Subcutaneous abdominal adipose tissue (tissue), 5 donors: ENCODE results near the gene ERMAP.
"Not testable (repeated sequence)": the region's sequence is repeated elsewhere in the genome, so short reads cannot be mapped to it uniquely, and the experiment has no call there.

Source experiments
- H3K27ac ChIP-seq: one replicate; pipeline ENCODE4 v1.7.0; 2013; ENCODE audit warnings: low read depth, mild to moderate bottlenecking, inconsistent platforms, low read length, moderate library complexity
- H3K27me3 ChIP-seq, 5 donors: one replicate each; pipeline ENCODE4 v1.7.0; 2013; ENCODE audit warnings: low read length in 5 of 5, inconsistent platforms in 1 of 5; ENCODE audit not compliant: control insufficient read depth in 5 of 5, insufficient read depth in 4 of 5
- H3K36me3 ChIP-seq, 5 donors: one replicate each; pipeline ENCODE4 v1.7.0; 2013; ENCODE audit warnings: low read length in 5 of 5; ENCODE audit not compliant: control insufficient read depth in 5 of 5, insufficient read depth in 5 of 5
- H3K4me1 ChIP-seq, 5 donors: one replicate each; pipeline ENCODE4 v1.7.0; 2013; ENCODE audit warnings: low read length in 5 of 5, mild to moderate bottlenecking in 3 of 5, moderate library complexity in 1 of 5; ENCODE audit not compliant: control insufficient read depth in 5 of 5, insufficient read depth in 5 of 5
- H3K4me3 ChIP-seq, 5 donors: one replicate each; pipeline ENCODE4 v1.7.0; 2013; ENCODE audit warnings: low read length in 5 of 5, low read depth in 1 of 5
- H3K9ac ChIP-seq, 5 donors: one replicate each; pipeline ENCODE4 v1.7.0; 2013; ENCODE audit warnings: low read length in 5 of 5, mild to moderate bottlenecking in 4 of 5, moderate library complexity in 3 of 5
- H3K9me3 ChIP-seq, 5 donors: one replicate each; pipeline ENCODE4 v1.7.0; 2013; ENCODE audit warnings: low read length in 5 of 5; ENCODE audit not compliant: control insufficient read depth in 5 of 5
- donor health status: healthy.
- donor health status: healthy.
- donor health status: healthy.
- donor health status: healthy.
- donor health status: healthy.

Gene ERMAP

DNA sequence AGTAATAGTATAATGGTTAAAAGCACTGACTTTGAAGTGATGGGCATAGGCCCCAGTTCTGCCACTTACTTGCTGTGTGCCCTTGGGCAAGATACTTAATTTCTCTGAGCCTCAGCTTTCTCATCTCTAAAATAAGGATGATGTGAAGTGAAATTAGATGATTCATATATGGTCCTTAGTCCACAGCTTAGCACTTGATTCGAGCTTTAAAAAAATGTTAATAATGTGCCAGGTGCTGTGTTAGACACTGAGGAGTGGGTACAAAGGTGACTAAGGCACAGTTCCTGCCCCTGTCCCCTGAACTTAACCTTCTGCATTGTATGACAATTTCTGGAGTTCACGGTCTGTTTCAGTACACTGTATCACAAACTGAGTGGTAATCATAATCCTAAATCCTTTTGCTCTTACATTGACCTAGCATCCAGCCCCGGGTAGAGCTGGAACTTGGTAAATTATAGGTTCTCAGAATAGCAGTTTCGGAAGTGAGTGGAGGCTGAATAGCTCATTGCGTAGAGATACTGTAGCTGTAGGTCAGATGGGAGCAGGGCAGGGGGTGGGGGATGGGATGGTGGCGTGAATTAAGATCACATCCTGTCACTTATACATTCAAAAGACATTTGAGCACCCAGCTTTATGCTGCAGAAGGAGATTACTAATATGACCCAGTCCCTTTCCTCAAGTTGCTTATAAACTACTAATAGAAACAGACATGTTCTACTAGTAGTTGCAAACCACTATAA is 31.0 kb downstream of the ERMAP start:
- no peak overlapping the region for H3K27ac ChIP-seq
- peak overlapping the region in 1 of 5 donors; percentile 97 for H3K9ac ChIP-seq
- H3K36me3 ChIP-seq: peaks cover 5 to 40% (median 25%) of the 10 kb centered on the region in 5 donors
- H3K4me1 ChIP-seq: peaks cover 2 to 28% (median 25%) of the 10 kb centered on the region in 5 donors
- H3K27me3 ChIP-seq: no peaks in the 10 kb centered on the region
- peaks cover 4 to 9% (median 8%) of the 10 kb centered on the region in 5 donors for H3K9me3 ChIP-seq
- H3K4me3 ChIP-seq: peak overlapping the region in 3 of 5 donors; percentile 85 to 89 (median 87)

DNA sequence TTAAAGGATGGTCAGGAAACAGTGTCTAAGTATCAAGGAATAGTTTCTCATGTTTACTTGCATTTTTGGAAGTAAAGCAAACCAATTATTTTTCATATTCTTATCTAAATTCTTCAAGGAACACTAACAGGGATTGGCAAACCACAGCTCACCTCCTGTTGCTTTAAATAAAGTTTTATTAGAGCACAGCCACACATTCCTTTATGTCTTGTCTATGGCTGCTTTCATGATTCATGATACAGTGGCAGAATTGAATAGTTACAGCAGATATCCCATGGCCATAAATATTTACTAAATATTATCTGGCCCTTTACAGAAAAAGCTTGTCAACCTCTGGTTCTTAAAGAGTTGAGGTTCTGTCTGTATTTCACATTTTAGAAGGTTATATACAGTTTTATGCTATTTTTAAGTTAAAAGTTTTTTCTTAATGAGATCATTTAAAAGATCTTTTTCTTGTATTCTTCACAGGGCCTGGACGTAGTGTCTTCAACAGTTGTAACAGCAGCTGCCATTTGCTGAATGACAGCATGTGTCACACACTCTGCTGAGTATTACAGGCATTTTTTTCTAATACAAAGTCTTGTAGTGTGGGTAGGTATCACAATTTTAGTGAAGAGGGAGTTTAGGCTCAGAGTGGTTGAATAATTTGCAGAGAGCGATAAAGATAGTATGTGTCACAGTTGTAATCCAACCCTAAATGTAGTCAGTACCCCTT is 32.1 kb downstream of the ERMAP start:
- H3K27me3 ChIP-seq: no peaks in the 10 kb centered on the region
- H3K4me3 ChIP-seq: no peak overlapping the region
- H3K9ac ChIP-seq: no peak overlapping the region
- peaks cover 2 to 33% (median 27%) of the 10 kb centered on the region in 5 donors for H3K4me1 ChIP-seq
- H3K9me3 ChIP-seq: peaks cover 4 to 9% (median 8%) of the 10 kb centered on the region in 5 donors
- H3K36me3 ChIP-seq: peaks cover 0 to 29% (median 18%) of the 10 kb centered on the region in 5 donors
- H3K27ac ChIP-seq: no peak overlapping the region

DNA sequence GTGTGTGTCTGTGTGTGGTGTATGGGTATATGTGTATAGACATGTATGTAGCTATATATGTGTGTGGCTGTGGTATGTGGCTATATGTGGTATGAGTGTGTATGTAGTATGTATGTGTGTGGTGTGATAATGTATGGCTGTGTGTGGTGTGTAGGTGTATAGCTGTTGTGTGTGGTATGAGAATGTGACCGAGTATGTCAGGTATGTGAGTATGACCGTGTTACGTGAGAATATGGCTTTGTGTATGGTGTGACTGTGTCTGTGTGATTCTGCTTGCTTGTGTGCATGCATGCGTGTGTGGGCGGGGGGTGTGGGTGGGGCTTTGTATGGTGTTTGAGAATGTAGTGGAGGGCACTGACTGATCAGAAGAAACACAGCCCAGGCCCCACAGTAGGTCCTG is 33.0 kb downstream of the ERMAP start:
- H3K4me3 ChIP-seq: no peak overlapping the region

GRCh38 chr1:42851420-42851819 is 34.5 kb downstream of the ERMAP start:
- Histone ChIP-seq H3K36me3 (peaks cover 0 to 28% (median 18%) of the 10 kb centered on the region in 5 donors), H3K27ac (peak overlapping the region; percentile 87), H3K9ac (no peak overlapping the region), H3K4me3 (peak overlapping the region in 1 of 5 donors; percentile 7), H3K9me3 (peaks cover 4 to 9% (median 8%) of the 10 kb centered on the region in 5 donors), H3K4me1 (peaks cover 2 to 30% (median 19%) of the 10 kb centered on the region in 5 donors), H3K27me3 (no peaks in the 10 kb centered on the region)

More for the DNA sequence above, 33.0 kb downstream of the ERMAP start:
- peaks cover 0 to 28% (median 18%) of the 10 kb centered on the region in 5 donors for H3K36me3 ChIP-seq
- H3K27me3 ChIP-seq: no peaks in the 10 kb centered on the region
- H3K9me3 ChIP-seq: peaks cover 4 to 9% (median 8%) of the 10 kb centered on the region in 5 donors
- no peak overlapping the region for H3K27ac ChIP-seq
- H3K9ac ChIP-seq: no peak overlapping the region
- peaks cover 2 to 33% (median 27%) of the 10 kb centered on the region in 5 donors for H3K4me1 ChIP-seq

GRCh38 chr1:42851960-42852607 is 35.2 kb downstream of the ERMAP start:
- Histone ChIP-seq H3K4me3 (no peak overlapping the region), H3K36me3 (peaks cover 0 to 28% (median 18%) of the 10 kb centered on the region in 5 donors), H3K27me3 (no peaks in the 10 kb centered on the region), H3K9ac (peak overlapping the region in 1 of 5 donors; percentile 25), H3K9me3 (peaks cover 4 to 9% (median 8%) of the 10 kb centered on the region in 5 donors), H3K4me1 (peaks cover 2 to 26% (median 14%) of the 10 kb centered on the region in 5 donors), H3K27ac (peak overlapping the region; percentile 87)

- Histone ChIP-seq H3K4me1 (peaks cover 0 to 21% (median 9%) of the 10 kb centered on the region in 5 donors), H3K9me3 (peaks cover 4 to 9% (median 8%) of the 10 kb centered on the region in 5 donors), H3K9ac (peak overlapping the region in 2 of 5 donors; percentile 4 to 52), H3K27ac (peak overlapping the region; percentile 87), H3K4me3 (no peak overlapping the region), H3K27me3 (no peaks in the 10 kb centered on the region), H3K36me3 (peaks cover 0 to 28% (median 18%) of the 10 kb centered on the region in 5 donors)
Measured at GRCh38 chr1:42852608-42852980, 35.7 kb downstream of the ERMAP start.

DNA sequence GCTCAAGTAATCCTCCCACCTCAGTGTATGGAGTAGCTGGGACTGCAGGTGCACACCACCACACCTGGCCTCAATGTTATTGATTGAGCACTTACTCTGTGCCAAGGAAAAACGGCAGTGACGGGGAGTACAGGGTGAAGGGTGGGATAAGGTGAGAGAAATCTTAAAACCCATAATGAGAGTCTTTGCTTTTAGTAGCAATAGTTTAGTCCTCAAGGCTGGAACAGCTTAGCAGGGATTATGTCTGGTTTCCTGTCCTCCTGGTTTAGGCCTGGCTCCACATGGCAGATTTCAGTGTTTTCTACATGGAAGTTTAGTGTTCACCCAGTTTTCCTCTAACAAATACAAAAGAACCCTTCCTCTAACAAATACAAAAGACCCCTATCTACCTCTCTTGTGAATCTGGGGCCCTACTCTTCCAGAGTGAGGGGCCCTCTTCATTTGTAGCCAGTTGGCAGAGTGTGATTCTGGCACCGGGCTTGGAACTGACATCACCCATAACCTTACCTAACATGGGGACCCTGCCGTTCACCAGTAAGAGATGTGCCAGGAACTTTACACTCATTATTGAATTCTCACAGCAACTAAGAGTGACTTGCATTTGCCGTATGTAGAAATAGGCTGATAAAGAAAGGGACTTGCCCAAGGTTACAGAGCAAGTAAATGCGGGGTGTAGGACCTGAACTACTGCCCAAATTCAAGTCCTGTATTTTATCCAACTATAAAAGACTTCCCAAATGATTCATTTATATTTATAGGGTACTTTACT is 36.4 kb downstream of the ERMAP start:
- Histone ChIP-seq H3K9ac (peak overlapping the region in 3 of 5 donors; percentile 19 to 52 (median 43)), H3K4me3 (no peak overlapping the region), H3K9me3 (peaks cover 4 to 9% (median 8%) of the 10 kb centered on the region in 5 donors), H3K4me1 (peaks cover 0 to 15% (median 3%) of the 10 kb centered on the region in 5 donors), H3K27ac (peak overlapping the region; percentile 87), H3K36me3 (peaks cover 0 to 28% (median 18%) of the 10 kb centered on the region in 5 donors), H3K27me3 (no peaks in the 10 kb centered on the region)

DNA sequence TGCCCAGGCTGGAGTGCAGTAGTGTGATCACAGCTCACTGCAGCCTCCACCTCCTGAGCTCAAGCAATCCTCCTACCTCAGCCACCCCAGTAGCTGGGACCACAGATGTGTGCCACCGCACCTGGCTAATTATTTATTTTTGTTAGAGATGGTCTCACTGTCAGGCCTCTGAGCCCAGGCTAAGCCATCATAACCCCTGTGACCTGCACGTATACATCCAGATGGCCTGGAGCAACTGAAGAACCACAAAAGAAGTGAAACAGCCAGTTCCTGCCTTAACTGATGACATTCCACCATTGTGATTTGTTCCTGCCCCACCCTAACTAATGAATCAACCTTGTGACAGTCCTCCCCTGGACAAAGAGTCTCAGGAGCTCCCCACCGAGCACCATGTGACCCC is 39.6 kb downstream of the ERMAP start:
- H3K9me3 ChIP-seq, H3K27ac ChIP-seq, H3K36me3 ChIP-seq, H3K9ac ChIP-seq, H3K27me3 ChIP-seq, H3K4me3 ChIP-seq: not testable (repeated sequence)
- peaks cover 0 to 15% (median 3%) of the 10 kb centered on the region in 5 donors for H3K4me1 ChIP-seq

- not testable (repeated sequence) for H3K27me3 ChIP-seq
Measured at GRCh38 chr1:42859366-42859765, 42.4 kb downstream of the ERMAP start.

More at GRCh38 chr1:42859366-42859765, 42.4 kb downstream of the ERMAP start:
- H3K9ac ChIP-seq, H3K27ac ChIP-seq, H3K4me3 ChIP-seq, H3K9me3 ChIP-seq, H3K36me3 ChIP-seq, H3K4me1 ChIP-seq: not testable (repeated sequence)
